ENCODE measurements around the gene H19.

The H19 gene

GRCh38 chr11:1947592-1948237, 49.9 kb downstream of the H19 start:
- no peak for DNase-seq (ENCODE audit: low read depth in 2 of 3, low spot score in 2 of 3)

- DNase-seq (ENCODE audit: low read depth in 2 of 3, low spot score in 2 of 3): no peak
These were observed 50.7 kb downstream of the H19 start, which contains the start of gene MRPL23 for GRCh38 chr11:1946812-1947484. TSS of gene MRPL23 (plus strand) at chr11:1947332. CDS start at chr11:1947363, 31 bp downstream.
